Adrenal gland (tissue), 12 donors: ENCODE results near the gene CNGA4. TPM values are rescaled to one million over a fixed set of nuclear protein-coding genes. Genes with fewer than 3 reads are reported as not detected.

Experiments used
- DNase-seq, 7 donors: peaks; one replicate each; pipeline ENCODE4 v3.0.0-alpha.2; 2019 to 2020
- H3K27ac ChIP-seq, 5 donors: fragments of 200-600 bp; sonication (generic) in 4 of 5; 1 replicate in 3 of 5; 2 replicates in 2 of 5; pipeline versions ENCODE4 v1.5.1 to v1.8.0; 2016 to 2020; ENCODE audit warnings: mild to moderate bottlenecking in 1 of 5
- H3K27me3 ChIP-seq: fragments of 200-600 bp; 2 replicates; pipeline ENCODE4 v1.8.0; 2021
- H3K36me3 ChIP-seq, 2 donors: fragments of 200-600 bp; replicated peaks in 1 of 2; 1 replicate in 1 of 2; 2 replicates in 1 of 2; pipeline versions ENCODE4 v1.5.1 to v1.8.0; 2018 to 2022
- H3K4me1 ChIP-seq, 2 donors: fragments of 200-600 bp; replicated peaks in 1 of 2; 1 replicate in 1 of 2; 2 replicates in 1 of 2; pipeline versions ENCODE4 v1.5.1 to v1.8.0; 2018 to 2021
- H3K4me3 ChIP-seq, 4 donors: fragments of 200-600 bp; sonication (generic) in 3 of 4; one replicate each; pipeline ENCODE4 v1.5.1; 2016 to 2018
- H3K9me3 ChIP-seq, 3 donors: fragments of 200-600 bp; sonication (generic) in 1 of 3; replicated peaks in 1 of 3; 1 replicate in 2 of 3; 2 replicates in 1 of 3; pipeline versions ENCODE4 v1.5.1 to v1.8.0; 2016 to 2021
- POLR2A ChIP-seq, 2 donors: fragments of 450-650 bp; IDR thresholded peaks; one replicate each; pipeline ENCODE4 v1.6.1; 2017; ENCODE audit warnings: antibody characterized with exemption in 2 of 2, mild to moderate bottlenecking in 2 of 2, moderate library complexity in 1 of 2
- WGBS, 4 donors: extraction: QIAGEN DNeasy Blood & Tissue Kit in 2 of 4; methylation state at CpG; one replicate each; pipeline versions ENCODE4 v1.1.5 to v1.1.7; 2013 to 2017; 5-methylcytosine and 5-hydroxymethylcytosine counted together
- intact Hi-C, 2 donors: fragments of 100-400 bp; cut with DNase I; formaldehyde crosslinking; loops; one replicate each; pipeline versions ENCODE4 v1.14.1 to v1.15.0; 2022 to 2023
- polyA plus RNA-seq, 3 donors: library from polyadenylated mRNA; stranded (reverse); fragments of 200-250 nt in 2 of 3; fragments of 350-450 nt in 1 of 3; fragmentation: Illumina TruSeq in 1 of 3; extraction: RNeasy Lipid Tissue Mini Kit (QIAGEN cat#74804) in 1 of 3; gene quantifications; one replicate each; pipeline ENCODE4 v1.2.3, GENCODE V29; 2013 to 2014
- total RNA-seq, 9 donors: library from RNA; depleted of rRNA in 4 of 9; stranded (reverse); fragments of >200 nt in 4 of 9; fragments of 120-200 nt in 1 of 9; fragmentation: NEBNext Ultra II Directional in 1 of 9; extraction: Animal tissue kit (Norgen Biotek cat#: 25700) in 1 of 9; gene quantifications; one replicate each; pipeline versions ENCODE4 v1.1.0 to v1.2.4, GENCODE V29; 2013 to 2023
- TF ChIP-seq, protein P1 (sequence below), 6 experiments: fragments of 450-650 bp in 4 of 6; fragments of 200-600 bp in 2 of 6; sonication (generic) in 1 of 6; IDR thresholded peaks; 1 replicate in 5 of 6; 2 replicates in 1 of 6; pipeline versions ENCODE4 v1.5.1 to v1.8.0; 2016 to 2021; ENCODE audit warnings: antibody characterized with exemption in 6 of 6, mild to moderate bottlenecking in 2 of 6, moderate library complexity in 1 of 6
- donor health status: healthy with polysubstance abuse.
- donor health status: Bipolar disorder and iron deficiency.
- donor health status: DM: yes; HTN: yes; CAD: no.
- donor health status: DM: no; HTN: no; CAD: no.
- donor health status: DM: no; HTN: no; CAD: no.
- donor health status: DM: yes; HTN: yes; CAD: no.

The CNGA4 gene
- total and polyA plus RNA-seq, 12 donors: 0.06 to 1.5 (median 0.26) TPM; not detected in 4

DNA sequence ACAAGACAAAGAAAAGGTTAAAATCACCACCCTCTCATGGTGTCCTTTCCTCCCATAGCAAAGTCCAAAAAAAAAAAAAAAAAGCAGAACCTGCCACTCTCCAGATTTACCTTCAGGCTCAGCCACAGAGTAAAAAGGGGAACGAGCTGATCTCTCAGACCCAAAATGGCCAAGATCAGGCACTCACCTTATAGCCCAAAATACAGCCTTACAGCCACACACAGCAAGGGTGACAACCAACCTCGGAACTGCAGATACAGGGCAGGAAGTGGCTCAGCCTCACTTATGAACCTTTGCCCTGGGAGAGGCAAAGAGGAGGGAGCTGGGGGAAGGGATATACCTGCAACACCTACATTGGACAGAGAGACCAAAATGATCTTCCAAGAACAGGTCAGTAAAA lies 9.0 kb upstream of the CNGA4 start:
- peaks cover 0 to 35% of the 10 kb centered on the region in 2 donors for H3K4me1 ChIP-seq
- TF ChIP-seq, protein P1, sequence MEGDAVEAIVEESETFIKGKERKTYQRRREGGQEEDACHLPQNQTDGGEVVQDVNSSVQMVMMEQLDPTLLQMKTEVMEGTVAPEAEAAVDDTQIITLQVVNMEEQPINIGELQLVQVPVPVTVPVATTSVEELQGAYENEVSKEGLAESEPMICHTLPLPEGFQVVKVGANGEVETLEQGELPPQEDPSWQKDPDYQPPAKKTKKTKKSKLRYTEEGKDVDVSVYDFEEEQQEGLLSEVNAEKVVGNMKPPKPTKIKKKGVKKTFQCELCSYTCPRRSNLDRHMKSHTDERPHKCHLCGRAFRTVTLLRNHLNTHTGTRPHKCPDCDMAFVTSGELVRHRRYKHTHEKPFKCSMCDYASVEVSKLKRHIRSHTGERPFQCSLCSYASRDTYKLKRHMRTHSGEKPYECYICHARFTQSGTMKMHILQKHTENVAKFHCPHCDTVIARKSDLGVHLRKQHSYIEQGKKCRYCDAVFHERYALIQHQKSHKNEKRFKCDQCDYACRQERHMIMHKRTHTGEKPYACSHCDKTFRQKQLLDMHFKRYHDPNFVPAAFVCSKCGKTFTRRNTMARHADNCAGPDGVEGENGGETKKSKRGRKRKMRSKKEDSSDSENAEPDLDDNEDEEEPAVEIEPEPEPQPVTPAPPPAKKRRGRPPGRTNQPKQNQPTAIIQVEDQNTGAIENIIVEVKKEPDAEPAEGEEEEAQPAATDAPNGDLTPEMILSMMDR (IDR thresholded peaks at IDR 0.05): no peak
- TF ChIP-seq POLR2A (IDR thresholded peaks at IDR 0.05): no peak
- H3K36me3 ChIP-seq: no peaks in the 10 kb centered on the region
- intact Hi-C loops: no loop called here
- no peak overlapping the region for H3K27ac ChIP-seq
- DNase-seq: no peak
- no peaks in the 10 kb centered on the region for H3K27me3 ChIP-seq
- 53 to 72% (median 58%) methylated on average over 2 of the region's 2 CpGs for WGBS, 4 donors
- no peaks in the 10 kb centered on the region for H3K9me3 ChIP-seq
- H3K4me3 ChIP-seq: no peak overlapping the region

DNA sequence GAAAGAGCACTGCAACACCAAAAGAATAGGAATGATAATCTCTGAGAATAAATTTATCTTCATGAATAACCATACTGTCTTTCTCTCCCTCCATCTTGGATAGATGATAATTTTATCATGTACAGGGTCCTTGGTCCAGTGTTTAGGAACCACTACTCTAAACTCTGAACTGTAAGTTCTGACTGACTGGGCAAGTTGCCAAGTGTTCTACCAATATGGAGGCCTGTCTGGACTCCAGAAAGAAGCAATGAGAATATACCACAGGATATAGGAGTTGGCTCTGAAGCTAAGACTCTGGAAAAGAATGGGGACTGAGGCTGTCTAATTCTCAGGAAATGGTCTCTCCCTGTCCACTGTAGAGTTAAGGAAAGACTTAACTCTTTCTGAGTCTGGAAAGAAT lies 6.0 kb upstream of the CNGA4 start:
- H3K27me3 ChIP-seq: no peaks in the 10 kb centered on the region
- H3K4me3 ChIP-seq: no peak overlapping the region
- no peak overlapping the region for H3K27ac ChIP-seq
- intact Hi-C loops: no loop called here
- TF ChIP-seq POLR2A (IDR thresholded peaks at IDR 0.05): no peak
- TF ChIP-seq, protein P1 (IDR thresholded peaks at IDR 0.05): no peak
- no peaks in the 10 kb centered on the region for H3K9me3 ChIP-seq
- no peak for DNase-seq
- H3K36me3 ChIP-seq: no peaks in the 10 kb centered on the region
- peaks cover 0 to 24% of the 10 kb centered on the region in 2 donors for H3K4me1 ChIP-seq

DNA sequence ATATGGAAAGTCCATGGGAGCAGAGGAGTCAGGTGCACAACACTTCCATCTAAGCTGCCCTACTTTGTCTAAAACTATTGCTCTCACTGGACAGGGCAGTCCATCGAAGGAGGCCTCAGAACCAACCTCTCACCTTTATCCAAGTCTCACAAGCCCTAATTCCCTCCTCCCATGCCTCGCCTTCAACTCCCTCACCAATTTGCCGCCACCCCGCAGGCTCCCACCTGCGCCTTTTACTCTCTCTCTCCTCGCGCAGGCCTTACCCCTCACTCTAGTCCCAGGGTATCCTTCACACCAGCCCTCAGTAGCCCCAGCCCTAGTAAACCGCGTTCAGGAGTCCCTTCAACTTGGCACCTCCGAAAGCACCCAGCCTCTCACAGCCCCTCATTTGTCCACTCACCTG lies 4.9 kb upstream of the CNGA4 start:
- Histone ChIP-seq H3K36me3 (no peaks in the 10 kb centered on the region), H3K4me1 (peaks cover 0 to 24% of the 10 kb centered on the region in 2 donors), H3K27me3 (no peaks in the 10 kb centered on the region), H3K9me3 (no peaks in the 10 kb centered on the region), H3K4me3 (peak overlapping the region; percentile 27 to 84 (median 79)), H3K27ac (peak overlapping the region in 4 of 5 donors; percentile 64 to 91 (median 75))
- WGBS, 4 donors: 1 to 2% (median 1%) methylated on average over 10 of the region's 10 CpGs
- intact Hi-C loops: no loop called here
- DNase-seq: peak in 3 of 7 donors; percentile 23 to 33 (median 33)
- TF ChIP-seq, protein P1 (IDR thresholded peaks at IDR 0.05): no peak
- TF ChIP-seq POLR2A (IDR thresholded peaks at IDR 0.05): no peak

DNA sequence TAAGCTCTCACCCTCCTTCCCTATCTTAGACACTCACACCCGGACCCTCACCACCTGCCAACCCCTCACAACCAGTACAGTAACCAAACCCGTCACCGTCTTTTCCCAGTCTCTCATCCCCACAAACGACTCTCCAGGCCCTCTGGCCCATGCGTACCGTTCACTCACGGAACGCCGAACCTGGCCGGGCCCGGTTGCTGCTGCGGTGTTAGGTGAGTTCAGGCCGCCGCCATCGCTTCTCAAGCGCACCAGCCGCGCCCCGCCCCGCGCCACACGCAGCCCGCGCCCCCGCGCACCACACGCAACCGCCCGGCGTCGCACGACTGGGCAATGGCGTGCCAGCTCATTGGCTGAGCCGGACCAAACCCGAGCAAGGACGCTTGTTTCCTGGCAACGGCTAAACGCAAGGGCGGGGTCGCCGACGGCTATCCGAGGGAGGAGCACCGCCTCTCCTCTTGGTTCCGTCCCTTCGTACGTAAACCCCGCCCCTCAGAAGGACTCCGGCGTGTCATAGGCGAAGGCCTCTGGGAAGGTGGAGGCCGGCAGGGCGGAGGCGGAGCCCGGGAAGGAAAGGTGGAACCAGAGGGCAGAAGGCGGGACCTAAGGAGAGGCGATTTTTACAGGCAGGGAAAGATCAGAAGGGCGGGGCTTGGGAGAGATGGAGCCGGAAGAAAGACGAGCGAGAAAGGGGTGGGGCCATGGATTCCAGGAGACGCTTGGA lies 4.3 kb upstream of the CNGA4 start, which contains the start of gene FHIP1B:
Gene FHIP1B (minus strand): TSS at position 250 of the 721 bp plus-strand sequence. CDS start 10,120 bp downstream, outside the sequence.
- intact Hi-C loops: no loop called here
- 0 to 1% (median 1%) methylated on average over 34 to 62 of the region's 62 CpGs for whole genome bisulfite sequencing, 4 donors
- peak; percentile 100 for DNase-seq

More for the DNA sequence above, 4.3 kb upstream of the CNGA4 start, which contains the start of gene FHIP1B:
- Histone ChIP-seq H3K9me3 (no peaks in the 10 kb centered on the region), H3K4me1 (peaks cover 0 to 24% of the 10 kb centered on the region in 2 donors), H3K36me3 (no peaks in the 10 kb centered on the region), H3K27ac (peak within 1 kb of the TSS; percentile 35 to 93 (median 80)), H3K27me3 (no peaks in the 10 kb centered on the region), H3K4me3 (peak within 1 kb of the TSS; percentile 27 to 84 (median 79))
- TF ChIP-seq POLR2A (IDR thresholded peaks at IDR 0.05): peak in 1 of 2 donors; percentile 40
- TF ChIP-seq, protein P1 (IDR thresholded peaks at IDR 0.05): no peak
